C1 segment of cervical spinal cord (tissue), 14 donors: Measurements from ENCODE around the gene HPSE2.
"Not testable (repeated sequence)": the region's sequence is repeated elsewhere in the genome, so short reads cannot be mapped to it uniquely, and the experiment has no call there.

Source experiments
- DNase-seq, 14 donors: peaks; one replicate each; lab custom pipeline; 2025; lab: John Stamatoyannopoulos, UW

The HPSE2 gene

DNA sequence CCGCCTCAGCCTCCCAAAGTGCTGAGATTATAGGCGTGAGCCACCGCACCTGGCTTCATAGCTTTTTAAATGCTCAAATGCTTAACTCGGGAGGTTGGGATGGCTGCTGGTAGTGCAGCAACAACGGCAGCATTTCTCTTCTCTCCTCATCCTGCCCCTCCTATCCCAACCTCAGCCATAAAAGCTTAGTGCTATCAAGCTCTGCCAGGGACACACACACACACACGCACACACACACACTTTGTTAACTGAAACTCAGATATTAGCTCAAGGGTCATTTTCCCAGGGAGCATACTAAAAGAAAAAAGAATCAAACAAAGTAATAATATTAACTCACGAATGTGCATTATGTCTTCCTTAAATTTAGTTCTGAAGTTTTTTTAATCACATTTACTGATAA lies 725.9 kb downstream of the HPSE2 start:
- no peak for DNase-seq

- DNase-seq: not testable (repeated sequence)
Measured at GRCh38 chr10:98502535-98502934, 733.1 kb downstream of the HPSE2 start.

GRCh38 chr10:98492763-98493162 lies 742.9 kb downstream of the HPSE2 start:
- no peak for DNase-seq

GRCh38 chr10:98489561-98490481 lies 745.8 kb downstream of the HPSE2 start:
- DNase-seq: no peak

GRCh38 chr10:98488669-98489430 lies 746.8 kb downstream of the HPSE2 start:
- DNase-seq: no peak

DNA sequence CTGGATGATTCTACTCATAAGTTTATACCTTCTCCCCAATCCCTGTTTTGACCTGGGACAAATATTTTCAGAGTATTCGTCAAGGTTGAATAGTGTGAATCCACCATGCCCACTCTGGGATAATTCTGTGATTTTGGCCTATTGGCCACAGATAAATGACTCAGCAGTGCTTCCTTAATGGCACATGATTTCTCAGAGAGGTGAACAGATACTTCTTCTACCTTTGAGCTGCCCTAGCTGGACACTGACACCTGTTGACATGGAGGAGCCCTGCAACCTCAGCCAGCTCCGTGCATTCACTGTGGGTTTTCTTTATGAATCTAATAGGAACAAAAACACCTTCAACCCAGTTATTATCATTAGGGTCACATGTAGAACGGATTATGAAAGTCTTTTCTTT lies 748.0 kb downstream of the HPSE2 start:
- no peak for DNase-seq

GRCh38 chr10:98486421-98486820 lies 749.2 kb downstream of the HPSE2 start:
- DNase-seq: no peak

DNA sequence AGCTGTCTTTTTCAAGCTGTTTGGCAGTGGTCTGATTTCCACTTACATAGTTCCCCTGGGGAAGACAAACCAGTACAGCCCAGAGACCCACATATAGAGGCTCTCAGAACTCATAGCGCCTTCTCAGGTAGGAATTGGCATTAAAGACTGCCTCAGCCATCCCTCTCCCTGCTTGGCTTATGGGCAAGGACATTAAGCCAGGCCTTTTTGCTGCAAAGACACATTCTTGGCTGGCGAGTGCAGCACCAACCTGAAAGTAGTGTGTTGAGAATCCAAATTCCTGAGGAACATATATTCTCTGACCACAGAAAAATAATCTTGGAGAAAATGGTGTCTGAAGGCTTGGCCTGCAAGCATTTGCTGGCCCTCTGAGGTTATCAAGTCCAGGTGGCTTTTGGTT lies 749.7 kb downstream of the HPSE2 start:
- DNase-seq: no peak

DNA sequence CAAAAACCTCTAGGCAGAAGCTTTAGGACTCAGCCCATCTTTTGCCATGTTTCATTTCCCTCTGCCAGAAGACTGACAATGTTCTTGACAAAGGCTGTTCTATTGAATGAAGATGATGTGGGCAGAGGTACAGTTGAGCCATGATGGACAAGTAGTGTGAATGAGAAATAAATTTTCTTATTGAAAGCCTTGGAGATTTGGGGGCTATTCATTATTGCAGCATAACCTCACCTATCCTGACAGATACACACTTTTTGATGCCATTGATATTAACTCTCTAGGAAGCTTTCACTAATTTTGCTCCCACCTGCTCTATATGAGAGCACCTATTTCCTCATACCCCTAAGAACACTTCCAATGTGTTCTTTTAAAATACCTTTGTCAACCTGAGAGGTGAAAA lies 752.0 kb downstream of the HPSE2 start:
- no peak for DNase-seq

DNA sequence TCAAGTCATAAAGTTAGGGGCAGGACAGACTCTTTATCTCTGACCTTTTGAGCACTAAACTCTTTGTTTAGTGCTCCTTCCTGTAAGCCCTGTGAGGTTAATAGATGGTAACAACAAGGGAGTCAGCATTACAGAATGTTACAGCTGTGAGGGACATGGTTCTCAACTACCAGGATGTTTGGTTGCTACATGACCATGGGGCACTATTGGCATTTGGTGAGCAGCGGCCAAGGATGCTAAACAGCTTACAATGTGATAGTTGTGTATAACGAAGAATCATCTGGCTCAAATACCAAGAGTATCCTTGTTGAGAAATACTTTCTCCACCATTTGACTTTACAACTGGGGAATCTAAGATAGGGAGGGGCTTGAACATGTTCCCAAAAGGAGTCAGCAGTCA lies 753.6 kb downstream of the HPSE2 start:
- DNase-seq: no peak

DNA sequence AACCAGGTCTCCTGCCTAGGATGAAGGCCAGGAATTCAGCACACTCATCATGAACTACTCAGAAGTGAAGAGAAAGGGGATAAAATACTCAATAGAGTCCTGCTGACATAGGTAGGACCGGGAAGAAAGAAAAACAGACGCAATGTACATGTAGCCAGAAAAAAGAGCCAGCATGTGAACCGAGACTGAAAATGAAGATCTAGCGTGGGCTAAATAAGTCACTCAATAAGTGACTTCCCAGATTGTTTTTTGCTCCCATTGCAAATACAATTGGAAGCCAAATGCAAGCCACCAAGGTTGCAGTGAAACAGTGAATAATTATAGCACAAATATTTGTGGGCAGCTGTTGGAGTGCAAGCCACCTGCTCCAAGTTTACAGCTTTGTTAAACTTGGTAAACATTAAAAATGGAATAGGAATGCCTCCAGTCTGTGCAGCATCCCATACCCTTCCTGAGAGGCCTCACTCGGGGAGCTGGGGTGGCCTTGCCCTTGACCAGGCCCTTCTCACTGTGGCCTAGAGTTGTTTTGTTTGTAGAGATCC lies 754.2 kb downstream of the HPSE2 start:
- DNase-seq: no peak

DNA sequence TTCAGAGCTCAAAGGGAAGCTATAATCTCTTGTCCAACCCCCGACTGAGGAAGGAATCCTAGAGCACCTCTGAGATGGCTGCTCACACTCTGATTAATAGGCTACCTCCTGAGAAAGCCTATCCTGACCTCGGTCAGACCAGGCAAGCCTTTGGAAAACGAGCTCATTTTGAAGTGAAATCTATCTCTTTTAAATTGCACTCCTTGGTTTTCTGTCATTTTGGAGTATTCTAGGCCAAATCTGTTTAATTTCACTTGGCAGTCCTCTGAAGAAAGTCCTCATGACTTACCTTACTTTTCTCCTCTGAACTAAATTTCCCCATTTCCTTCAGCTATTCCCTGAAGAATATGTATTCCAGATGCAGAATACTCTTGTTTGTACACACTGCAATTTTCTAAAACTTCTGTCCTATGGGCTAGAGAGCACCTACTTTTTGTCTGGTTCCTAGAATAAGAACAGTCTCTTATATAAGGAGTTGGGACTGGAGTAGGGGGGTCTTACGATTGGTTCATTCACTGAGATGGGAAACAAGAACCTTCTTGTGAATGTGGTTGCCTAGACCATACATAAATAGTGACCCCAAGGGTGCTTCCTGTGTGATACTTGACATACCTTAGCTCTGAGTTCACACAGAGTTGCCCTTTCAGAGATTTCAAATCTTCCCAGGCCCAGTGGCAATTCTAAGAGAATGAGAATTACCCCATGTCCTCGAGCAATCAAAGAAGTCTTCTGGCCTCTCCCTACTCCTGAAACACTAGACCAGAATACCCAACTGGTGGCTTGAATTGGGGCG lies 757.0 kb downstream of the HPSE2 start:
- no peak for DNase-seq

GRCh38 chr10:98477861-98478260 lies 757.8 kb downstream of the HPSE2 start:
- no peak for DNase-seq

GRCh38 chr10:98474628-98475027 lies 761.0 kb downstream of the HPSE2 start:
- DNase-seq: no peak

- no peak for DNase-seq
Measured at GRCh38 chr10:98472196-98472595, 763.5 kb downstream of the HPSE2 start.

- no peak for DNase-seq
Measured at GRCh38 chr10:98470850-98471249, 764.8 kb downstream of the HPSE2 start.

DNA sequence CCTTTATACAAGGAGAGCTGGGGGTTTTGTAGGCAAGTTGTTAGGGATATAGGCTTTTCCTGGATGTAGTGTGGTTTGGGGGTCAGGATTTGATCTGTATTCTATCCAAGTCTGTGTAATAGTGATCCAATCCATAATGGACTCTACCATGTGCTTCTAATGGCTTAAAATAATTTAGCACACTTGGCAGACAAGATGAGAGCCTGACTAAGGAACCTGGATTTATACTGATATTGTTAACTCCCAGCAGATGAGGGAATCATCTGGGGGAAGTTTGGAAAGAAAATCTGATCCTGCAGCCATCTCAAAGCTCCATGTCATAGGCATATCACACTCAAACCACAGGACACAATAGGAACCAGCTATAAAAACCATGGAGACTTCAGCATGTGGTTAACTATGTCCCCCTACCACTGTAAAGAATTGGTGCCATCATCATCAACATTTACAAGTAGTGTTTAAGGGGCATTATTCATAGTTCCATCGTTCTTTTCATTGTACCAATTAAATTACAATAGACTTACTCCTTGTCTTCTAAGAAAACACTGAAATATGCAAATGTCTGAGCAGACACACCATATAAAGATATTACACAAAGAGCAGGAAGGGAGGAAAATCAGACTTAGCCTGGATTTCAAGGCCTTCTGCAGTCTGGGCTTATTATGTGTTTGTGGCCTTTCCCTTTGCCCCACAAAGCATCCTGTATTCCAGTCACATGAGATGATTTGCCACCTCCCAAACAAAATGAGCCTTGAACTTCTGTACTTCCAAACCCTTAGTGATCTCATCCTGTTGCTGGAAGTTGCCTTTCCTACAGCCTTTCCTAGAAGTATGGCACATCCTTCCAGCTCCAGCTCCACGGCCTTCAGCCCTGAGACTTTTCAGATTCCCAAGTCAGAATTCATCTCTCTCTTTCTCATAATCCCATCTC lies 766.4 kb downstream of the HPSE2 start:
- no peak for DNase-seq

GRCh38 chr10:98467506-98468318 lies 767.9 kb downstream of the HPSE2 start:
- peak in 12 of 14 donors; percentile 14 to 61 (median 40) for DNase-seq

GRCh38 chr10:98466861-98467505 lies 768.7 kb downstream of the HPSE2 start:
- no peak for DNase-seq
